Fibroblast of pulmonary artery (primary cell): ENCODE measurements around the gene GOLGA2.
A peak's percentile ranks its signal among the peaks of the same experiment; 100 is the strongest.

Experiments used
- DNase-seq: peaks from one replicate; pipeline ENCODE4 v3.0.0-alpha.2; 2010; ENCODE audit warnings: low read depth
- H3K4me3 ChIP-seq: replicated peaks from 2 replicates; pipeline ENCODE4 v1.5.1; 2011; ENCODE audit warnings: low read depth, mild to moderate bottlenecking, control low read depth, low read length, moderate library complexity
- CTCF ChIP-seq: IDR thresholded peaks from 2 replicates; pipeline ENCODE4 v1.5.1; 2011; ENCODE audit warnings: mild to moderate bottlenecking, control low read depth, low read length, inconsistent platforms; ENCODE audit errors: missing control alignments

The GOLGA2 gene

GRCh38 chr9:128215491-128216409 is 60.1 kb downstream of the GOLGA2 start:
- TF ChIP-seq CTCF, result no peak
- DNase-seq, result peak; percentile 71
- no peak overlapping the region for H3K4me3 ChIP-seq

GRCh38 chr9:128214571-128215490 is 61.0 kb downstream of the GOLGA2 start:
- H3K4me3 ChIP-seq, result no peak overlapping the region
- no peak for DNase-seq
- no peak for TF ChIP-seq CTCF

- TF ChIP-seq CTCF, result no peak
- no peak for DNase-seq
- H3K4me3 ChIP-seq, result no peak overlapping the region
These were observed 61.9 kb downstream of the GOLGA2 start for GRCh38 chr9:128213746-128214497.

GRCh38 chr9:128211981-128212281 is 63.9 kb downstream of the GOLGA2 start:
- no peak overlapping the region for H3K4me3 ChIP-seq
- no peak for TF ChIP-seq CTCF
- no peak for DNase-seq

GRCh38 chr9:128211186-128211980 is 64.4 kb downstream of the GOLGA2 start:
- no peak for TF ChIP-seq CTCF
- DNase-seq, result no peak
- H3K4me3 ChIP-seq, result no peak overlapping the region
